HepG2 (cell line): Measurements from ENCODE around the gene ULK3. TPM values are rescaled to one million over a fixed set of nuclear protein-coding genes. Genes with fewer than 3 reads are reported as not detected.
A peak's percentile ranks its signal among the peaks of the same experiment; 100 is the strongest.

Experiments
- ASH2L ChIP-seq: fragments of 300-600, 200-600 bp; sonication (generic); IDR thresholded peaks from 2 replicates; pipeline ENCODE4 v1.7.0; 2017; ENCODE audit warnings: low read depth, mild to moderate bottlenecking, moderate library complexity, mixed read lengths, low read length; ENCODE audit not compliant: insufficient read length
- E2F5 ChIP-seq: sonication (generic); formaldehyde crosslinking; conservative IDR thresholded peaks from 2 replicates; pipeline ENCODE4 v1.4.0; 2020; ENCODE audit warnings: missing genetic modification reagents
- ERF ChIP-seq: IDR thresholded peaks from 2 replicates; pipeline ENCODE4 v1.6.1; 2018; ENCODE audit warnings: missing biosample characterization, missing genetic modification reagents
- GATAD2A ChIP-seq: IDR thresholded peaks from 2 replicates; pipeline ENCODE4 v1.6.1; 2016
- HNF4A ChIP-seq: sonication (generic); formaldehyde crosslinking; IDR thresholded peaks from 2 replicates; pipeline ENCODE4 v1.4.0; 2020; ENCODE audit warnings: missing genetic modification reagents
- ISX ChIP-seq: sonication (generic); formaldehyde crosslinking; conservative IDR thresholded peaks from 2 replicates; pipeline ENCODE4 v1.5.0; 2020; ENCODE audit warnings: missing genetic modification reagents
- MTA1 ChIP-seq: sonication (generic); formaldehyde crosslinking; IDR thresholded peaks from 2 replicates; pipeline ENCODE4 v1.4.0; 2020; ENCODE audit warnings: missing genetic modification reagents, mild to moderate bottlenecking, borderline replicate concordance
- PITX1 ChIP-seq: sonication (generic); formaldehyde crosslinking; IDR thresholded peaks from 2 replicates; pipeline ENCODE4 v1.5.1; 2020; ENCODE audit warnings: mild to moderate bottlenecking, missing genetic modification reagents
- SCMH1 ChIP-seq: sonication (generic); formaldehyde crosslinking; IDR thresholded peaks from 2 replicates; pipeline ENCODE4 v1.9.0; 2021; ENCODE audit warnings: missing genetic modification reagents, mild to moderate bottlenecking, borderline replicate concordance
- TARDBP ChIP-seq: sonication (generic); formaldehyde crosslinking; IDR thresholded peaks from 2 replicates; pipeline ENCODE4 v1.8.0; 2022; ENCODE audit warnings: mild to moderate bottlenecking, missing genetic modification reagents
- YEATS2 ChIP-seq: sonication (generic); formaldehyde crosslinking; IDR thresholded peaks from 2 replicates; pipeline ENCODE4 v1.4.0; 2020; ENCODE audit warnings: missing genetic modification reagents, borderline replicate concordance
- ZBTB25 ChIP-seq: IDR thresholded peaks from 2 replicates; pipeline ENCODE4 v1.6.1; 2018; ENCODE audit warnings: missing genetic modification reagents
- ZFP62 ChIP-seq: sonication (generic); formaldehyde crosslinking; IDR thresholded peaks from 2 replicates; pipeline ENCODE4 v1.4.0; 2020; ENCODE audit warnings: missing genetic modification reagents
- ZNF3 ChIP-seq: IDR thresholded peaks from 2 replicates; pipeline ENCODE4 v1.7.0; 2017; ENCODE audit warnings: inconsistent platforms
- ZNF761 ChIP-seq: sonication (generic); formaldehyde crosslinking; conservative IDR thresholded peaks from 2 replicates; pipeline ENCODE4 v1.4.0; 2020; ENCODE audit warnings: mild to moderate bottlenecking, missing genetic modification reagents
- ZNF839 ChIP-seq: sonication (generic); formaldehyde crosslinking; IDR thresholded peaks from 2 replicates; pipeline ENCODE4 v1.4.0; 2020; ENCODE audit warnings: missing genetic modification reagents, mild to moderate bottlenecking, borderline replicate concordance
- polyA plus RNA-seq, 8 experiments: library from polyadenylated mRNA; depleted of rRNA in 3 of 8; stranded (reverse) in 7 of 8; unstranded in 1 of 8; fragments of >200 nt; fragmentation: Illumina TruSeq in 4 of 8; extraction: Trizol in 4 of 8; gene quantifications; 2 replicates each; pipeline versions ENCODE4 v1.2.1 to v1.2.3, GENCODE V29; 2011 to 2016; ENCODE audit warnings: low read depth in 4 of 8, missing spikeins in 1 of 8, mixed read lengths in 1 of 8; ENCODE audit not compliant: insufficient read depth in 1 of 8
- total RNA-seq, 5 experiments: library from RNA; depleted of rRNA; stranded (reverse); fragments of >200 nt; fragmentation: Illumina TruSeq; extraction: Trizol; gene quantifications; 2 replicates each; pipeline ENCODE4 v1.2.3, GENCODE V29; 2016; ENCODE audit warnings: low read depth in 1 of 5
- TF ChIP-seq, protein P1 (sequence below), 2 experiments: fragments of 450-650 bp in 1 of 2; sonication (generic) in 1 of 2; formaldehyde crosslinking in 1 of 2; IDR thresholded peaks; 2 replicates each; pipeline versions ENCODE4 v1.6.1 to v1.8.0; 2016 to 2022; ENCODE audit warnings: antibody characterized with exemption in 1 of 2, mild to moderate bottlenecking in 1 of 2, missing genetic modification reagents in 1 of 2

The ULK3 gene
- total and polyA plus RNA-seq, 2 of the 13 experiments (the other 11 are each of a cell fraction or from before 2014, with no cell fraction given) = 15.2 to 23.7 TPM

- TF ChIP-seq, protein P1, sequence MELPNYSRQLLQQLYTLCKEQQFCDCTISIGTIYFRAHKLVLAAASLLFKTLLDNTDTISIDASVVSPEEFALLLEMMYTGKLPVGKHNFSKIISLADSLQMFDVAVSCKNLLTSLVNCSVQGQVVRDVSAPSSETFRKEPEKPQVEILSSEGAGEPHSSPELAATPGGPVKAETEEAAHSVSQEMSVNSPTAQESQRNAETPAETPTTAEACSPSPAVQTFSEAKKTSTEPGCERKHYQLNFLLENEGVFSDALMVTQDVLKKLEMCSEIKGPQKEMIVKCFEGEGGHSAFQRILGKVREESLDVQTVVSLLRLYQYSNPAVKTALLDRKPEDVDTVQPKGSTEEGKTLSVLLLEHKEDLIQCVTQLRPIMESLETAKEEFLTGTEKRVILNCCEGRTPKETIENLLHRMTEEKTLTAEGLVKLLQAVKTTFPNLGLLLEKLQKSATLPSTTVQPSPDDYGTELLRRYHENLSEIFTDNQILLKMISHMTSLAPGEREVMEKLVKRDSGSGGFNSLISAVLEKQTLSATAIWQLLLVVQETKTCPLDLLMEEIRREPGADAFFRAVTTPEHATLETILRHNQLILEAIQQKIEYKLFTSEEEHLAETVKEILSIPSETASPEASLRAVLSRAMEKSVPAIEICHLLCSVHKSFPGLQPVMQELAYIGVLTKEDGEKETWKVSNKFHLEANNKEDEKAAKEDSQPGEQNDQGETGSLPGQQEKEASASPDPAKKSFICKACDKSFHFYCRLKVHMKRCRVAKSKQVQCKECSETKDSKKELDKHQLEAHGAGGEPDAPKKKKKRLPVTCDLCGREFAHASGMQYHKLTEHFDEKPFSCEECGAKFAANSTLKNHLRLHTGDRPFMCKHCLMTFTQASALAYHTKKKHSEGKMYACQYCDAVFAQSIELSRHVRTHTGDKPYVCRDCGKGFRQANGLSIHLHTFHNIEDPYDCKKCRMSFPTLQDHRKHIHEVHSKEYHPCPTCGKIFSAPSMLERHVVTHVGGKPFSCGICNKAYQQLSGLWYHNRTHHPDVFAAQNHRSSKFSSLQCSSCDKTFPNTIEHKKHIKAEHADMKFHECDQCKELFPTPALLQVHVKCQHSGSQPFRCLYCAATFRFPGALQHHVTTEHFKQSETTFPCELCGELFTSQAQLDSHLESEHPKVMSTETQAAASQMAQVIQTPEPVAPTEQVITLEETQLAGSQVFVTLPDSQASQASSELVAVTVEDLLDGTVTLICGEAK (IDR thresholded peaks at IDR 0.05) = no peak
- TF ChIP-seq, protein P1 (CRISPR knock-in tag; IDR thresholded peaks at IDR 0.05) = peak; percentile 88
- TF ChIP-seq TARDBP (CRISPR knock-in tag) = peak; percentile 54; the same call in 1 of the 2 replicates
- no peak for TF ChIP-seq ISX (CRISPR knock-in tag)
- TF ChIP-seq HNF4A (CRISPR knock-in tag) = peak; percentile 4; the same call in 1 of the 2 replicates
- TF ChIP-seq ZFP62 (CRISPR knock-in tag) = peak; percentile 82; the same call in 1 of the 2 replicates
- peak; percentile 81 for TF ChIP-seq ASH2L
- TF ChIP-seq ZNF839 (CRISPR knock-in tag) = no peak; the same call in none of the 2 replicates
- TF ChIP-seq ZBTB25 = 0 out of 2 replicates have a peak, but pooled peaks have one; percentile 20
- TF ChIP-seq YEATS2 (CRISPR knock-in tag) = peak; percentile 73; the same call in 1 of the 2 replicates
- peak; percentile 77; the same call in 1 of the 2 replicates for TF ChIP-seq ERF
- no peak for TF ChIP-seq E2F5 (CRISPR knock-in tag)
- no peak for TF ChIP-seq ZNF761
- no peak for TF ChIP-seq SCMH1 (CRISPR knock-in tag)
- TF ChIP-seq MTA1 (CRISPR knock-in tag) = peak; percentile 35; the same call in 1 of the 2 replicates
- peak; percentile 98 for TF ChIP-seq PITX1 (CRISPR knock-in tag)
- TF ChIP-seq ZNF3 (CRISPR knock-in tag) = no peak
- TF ChIP-seq GATAD2A (CRISPR knock-in tag) = peak; percentile 59
These were observed 47.1 kb upstream of the ULK3 start, which contains the start of gene MPI (continued) for GRCh38 chr15:74889883-74890664.
